GM19324 (cell line): Measurements from ENCODE around the gene SH3RF3.

Experiments used
- ATAC-seq: cut with Tn5 transposase; IDR thresholded peaks from one replicate; pipeline ENCODE4 v1.9.1; 2021; ENCODE audit warnings: mild to moderate bottlenecking, moderate library complexity; ENCODE audit not compliant: unreplicated experiment, low FRiP score

The SH3RF3 gene

DNA sequence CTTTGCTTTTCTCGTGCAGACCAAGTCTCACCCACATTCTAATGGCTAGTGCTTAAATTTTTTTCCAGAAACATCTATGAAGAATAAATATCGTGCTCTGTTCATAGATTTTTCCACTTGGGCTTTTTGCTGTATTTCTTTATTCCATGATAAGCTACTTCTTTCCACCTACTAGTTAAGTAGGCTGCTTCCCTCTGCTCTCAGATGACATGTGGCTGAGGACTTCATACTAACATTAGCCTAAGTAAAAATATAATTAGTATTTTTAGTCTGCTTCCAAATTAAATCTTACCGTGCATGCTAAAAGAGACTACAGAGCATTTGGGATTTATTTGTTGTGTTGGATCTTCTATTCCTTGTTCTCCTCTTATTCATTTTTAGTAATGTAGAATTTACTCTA, 102.4 kb downstream of the SH3RF3 start:
- ATAC-seq: no peak

DNA sequence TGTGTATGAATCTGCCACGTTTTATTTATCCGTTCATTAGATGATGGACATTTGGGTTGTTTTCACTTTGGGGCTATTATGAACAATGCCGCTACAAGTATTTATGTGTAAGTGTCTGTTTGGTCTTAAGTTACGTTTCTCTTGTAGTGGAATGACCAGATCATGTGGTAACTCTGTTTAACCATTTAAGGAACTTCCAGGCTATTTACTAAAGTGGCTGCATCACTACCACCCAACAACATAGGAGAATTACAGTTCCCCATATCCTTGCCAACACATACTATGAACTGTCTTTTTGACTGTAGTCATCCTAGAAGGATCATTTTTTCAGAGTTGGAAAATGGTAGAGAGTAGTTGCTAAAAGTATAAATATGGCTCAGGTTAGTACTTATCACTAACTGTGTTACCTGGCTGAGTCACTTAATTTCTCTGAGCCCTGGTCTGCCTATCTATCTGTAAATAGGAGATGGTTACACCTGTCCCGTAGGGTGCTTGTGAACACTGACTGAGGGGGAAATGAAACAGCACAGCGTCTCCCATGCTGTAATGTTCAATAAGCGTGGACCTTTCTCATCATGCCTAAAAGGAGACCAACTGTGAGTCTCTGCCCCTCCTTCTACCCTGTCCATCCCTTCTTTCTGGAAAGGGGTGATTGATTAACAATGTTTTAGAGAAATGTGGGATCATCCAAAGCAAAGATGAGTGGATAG, 103.1 kb downstream of the SH3RF3 start:
- no peak for ATAC-seq

DNA sequence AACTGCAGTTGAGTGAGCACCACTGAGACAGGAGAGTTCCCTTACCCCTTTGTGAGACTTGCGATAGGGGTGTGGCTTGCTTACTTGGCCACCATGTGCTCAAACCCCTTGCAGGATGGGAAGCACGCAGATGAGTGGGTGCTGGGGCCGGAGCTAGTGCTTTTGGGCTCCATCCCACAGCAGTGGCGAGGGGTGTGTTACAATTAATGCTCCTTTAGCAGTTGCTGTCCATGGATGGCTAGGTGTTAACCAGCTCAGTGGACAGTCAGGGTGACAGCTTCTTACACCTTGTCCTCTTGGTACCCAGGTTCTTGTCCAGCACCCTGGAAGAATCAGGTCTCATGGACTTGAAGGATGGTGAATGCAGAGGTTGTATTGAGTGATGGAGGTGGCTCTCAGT, 103.9 kb downstream of the SH3RF3 start:
- no peak for ATAC-seq

DNA sequence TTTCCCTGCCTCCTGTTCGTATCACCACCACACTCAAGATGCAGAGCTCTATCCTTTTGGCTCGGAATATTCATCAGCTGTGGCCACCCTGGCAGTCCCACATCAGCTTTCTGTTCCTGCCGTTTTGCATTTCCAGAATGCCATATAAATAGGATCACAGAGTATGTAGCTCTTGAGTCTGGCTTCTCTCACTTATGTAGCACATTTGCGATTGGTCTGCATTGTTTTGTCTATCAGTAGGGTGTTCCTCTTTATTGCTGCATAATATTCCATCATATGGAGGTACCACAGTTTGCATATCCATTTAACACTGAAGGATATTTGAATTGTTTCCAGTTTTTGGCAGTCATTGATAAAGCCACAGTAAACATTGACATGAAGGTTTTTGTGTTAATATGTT, 104.6 kb downstream of the SH3RF3 start:
- no peak for ATAC-seq

DNA sequence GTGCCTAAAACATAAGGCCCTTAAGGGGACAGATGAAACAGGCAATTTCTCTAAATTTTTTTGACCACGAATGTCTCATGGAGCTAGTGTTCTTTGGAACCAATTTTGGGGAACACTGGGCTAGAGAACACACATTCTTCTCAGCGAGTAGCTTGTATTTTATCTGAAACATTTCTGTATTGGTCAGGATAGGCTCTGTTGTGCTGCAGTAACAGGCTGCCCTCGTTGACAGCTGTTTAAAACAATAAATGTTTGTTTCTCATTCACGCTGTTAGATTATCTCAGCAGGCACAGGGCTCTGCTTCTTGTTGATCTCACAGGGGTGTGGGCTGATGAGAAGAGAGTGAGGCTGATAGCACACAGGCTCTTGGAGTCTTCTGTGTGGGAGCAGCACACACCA, 105.3 kb downstream of the SH3RF3 start:
- ATAC-seq: no peak

DNA sequence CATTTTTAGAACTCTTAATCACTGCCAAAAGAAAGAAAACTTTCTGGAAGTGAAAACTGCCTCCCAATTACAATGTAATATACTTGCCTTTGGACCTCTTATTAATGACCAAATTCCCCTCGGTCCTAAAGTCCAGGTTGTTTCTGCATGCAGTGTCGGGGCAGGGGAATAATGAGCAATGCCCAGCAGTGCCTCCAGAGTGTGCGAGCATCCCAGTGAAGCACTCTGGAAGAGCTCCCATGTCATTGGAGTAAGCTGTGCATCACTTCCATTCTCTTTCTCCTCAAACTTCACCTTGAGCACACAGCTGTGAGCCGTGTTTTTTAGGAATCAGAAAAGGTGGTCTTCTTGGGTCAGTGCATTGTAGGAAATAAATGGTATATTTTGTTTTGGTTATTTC, 107.1 kb downstream of the SH3RF3 start:
- ATAC-seq: no peak

DNA sequence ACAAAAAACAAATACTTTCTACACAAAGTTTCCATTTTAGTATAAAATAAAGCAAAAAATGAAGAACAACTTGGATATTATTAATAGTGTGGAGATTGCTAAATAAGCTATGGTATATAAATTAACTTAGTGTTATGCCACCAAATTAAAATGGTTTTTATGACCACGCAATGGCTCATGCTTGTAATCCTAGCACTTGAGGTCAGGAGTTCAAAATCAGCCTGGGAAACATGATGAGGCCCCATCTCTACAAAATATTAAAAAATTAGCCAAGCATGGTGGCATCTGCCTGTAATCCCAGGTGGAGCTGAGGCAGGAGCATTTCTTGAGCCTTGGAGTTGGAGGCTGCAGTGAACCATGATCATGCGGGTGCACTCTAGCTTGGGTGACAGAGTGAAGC, 108.8 kb downstream of the SH3RF3 start:
- no peak for ATAC-seq

DNA sequence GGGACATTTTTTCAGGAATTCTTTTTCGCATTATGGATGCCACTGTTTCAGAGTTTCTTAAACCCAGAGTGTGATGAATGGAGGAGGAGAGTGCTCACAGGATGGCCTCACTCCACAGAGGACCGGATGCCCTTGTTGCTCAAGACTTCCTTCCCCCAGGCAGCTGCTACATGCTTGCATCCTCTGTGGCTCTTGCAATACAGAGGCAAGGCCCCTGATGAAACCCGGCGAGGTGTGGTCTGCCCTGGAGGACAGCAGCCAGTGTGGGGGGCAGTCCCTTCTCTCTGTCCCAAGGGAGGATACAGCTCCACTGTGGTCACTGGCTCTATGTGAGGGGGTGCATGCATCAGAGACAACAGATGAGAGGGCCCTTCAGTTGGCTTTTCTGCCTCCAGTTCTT, 109.6 kb downstream of the SH3RF3 start:
- ATAC-seq: no peak

DNA sequence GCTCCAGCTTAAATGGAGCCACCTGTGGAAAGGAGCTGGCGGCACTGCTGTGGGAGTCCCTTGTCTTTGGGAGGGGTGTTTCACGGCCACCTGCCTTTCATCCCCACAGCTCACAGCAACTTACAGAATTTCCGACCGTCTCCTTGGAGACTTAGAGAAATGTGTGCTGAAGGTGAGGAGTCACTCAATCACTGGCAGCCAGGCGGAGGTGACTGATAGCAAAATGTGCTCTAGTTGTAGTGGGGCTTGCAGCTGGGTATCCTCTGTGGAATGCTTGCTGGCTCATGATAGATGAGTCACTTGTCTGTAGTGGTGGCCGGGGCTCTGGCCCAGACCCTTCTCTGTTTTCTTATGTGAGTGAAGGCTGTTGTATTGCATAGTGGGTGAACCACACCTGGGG, 110.7 kb downstream of the SH3RF3 start:
- ATAC-seq: no peak

DNA sequence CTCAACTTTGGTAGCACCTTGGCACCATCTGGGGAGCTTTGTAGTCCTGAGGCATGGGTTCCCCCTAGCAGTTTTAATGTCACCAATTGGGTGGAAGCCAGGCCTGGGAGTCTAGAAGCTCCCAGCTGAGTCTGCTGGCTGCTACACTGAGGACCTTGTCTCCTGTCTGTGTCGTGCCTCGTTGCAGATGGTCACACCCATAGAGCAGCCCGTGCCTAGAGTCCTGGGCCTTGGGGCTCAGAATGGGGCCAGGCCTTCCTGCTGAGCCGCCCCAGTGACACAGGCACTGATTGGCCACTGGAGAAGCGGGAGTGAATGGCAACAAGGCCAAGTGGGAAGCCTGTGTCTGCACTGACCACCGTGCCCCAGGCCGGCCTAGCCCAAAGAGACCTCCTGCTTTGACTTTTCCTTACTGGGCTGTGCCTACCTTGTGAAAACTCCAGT, 113.2 kb downstream of the SH3RF3 start:
- no peak for ATAC-seq

DNA sequence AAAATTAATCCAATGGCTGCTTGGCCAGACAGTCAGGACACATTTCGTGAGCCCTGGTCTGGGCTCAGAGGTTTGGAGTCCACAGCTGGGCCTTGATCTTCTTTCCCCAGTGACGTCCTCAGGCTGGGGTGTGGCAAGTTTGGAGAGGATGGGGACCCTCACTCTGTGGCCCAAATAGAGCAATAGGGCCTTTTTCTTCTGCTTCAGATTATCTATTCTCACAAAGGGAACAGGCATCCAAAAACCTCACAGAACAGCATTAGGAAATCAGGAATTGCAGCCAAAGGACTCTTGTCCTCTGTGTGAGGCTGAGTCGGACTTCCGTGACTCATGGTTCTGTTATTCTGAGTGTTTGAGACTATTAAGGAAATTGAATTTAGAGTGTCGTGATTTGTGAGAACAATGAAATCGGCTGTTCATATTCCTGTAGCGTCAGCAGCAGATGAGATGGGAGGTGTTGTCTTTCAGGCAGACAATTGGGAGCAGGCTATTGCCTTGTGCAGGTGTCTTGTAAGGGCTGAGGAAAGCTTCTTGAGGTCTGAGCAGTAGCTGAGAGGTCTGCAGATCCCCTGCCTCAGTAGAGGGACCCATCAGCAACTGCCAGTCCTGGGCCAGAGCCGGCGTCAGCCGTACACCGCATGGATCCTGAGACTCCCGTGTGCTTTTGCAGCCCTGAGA, 113.8 kb downstream of the SH3RF3 start:
- ATAC-seq: no peak

DNA sequence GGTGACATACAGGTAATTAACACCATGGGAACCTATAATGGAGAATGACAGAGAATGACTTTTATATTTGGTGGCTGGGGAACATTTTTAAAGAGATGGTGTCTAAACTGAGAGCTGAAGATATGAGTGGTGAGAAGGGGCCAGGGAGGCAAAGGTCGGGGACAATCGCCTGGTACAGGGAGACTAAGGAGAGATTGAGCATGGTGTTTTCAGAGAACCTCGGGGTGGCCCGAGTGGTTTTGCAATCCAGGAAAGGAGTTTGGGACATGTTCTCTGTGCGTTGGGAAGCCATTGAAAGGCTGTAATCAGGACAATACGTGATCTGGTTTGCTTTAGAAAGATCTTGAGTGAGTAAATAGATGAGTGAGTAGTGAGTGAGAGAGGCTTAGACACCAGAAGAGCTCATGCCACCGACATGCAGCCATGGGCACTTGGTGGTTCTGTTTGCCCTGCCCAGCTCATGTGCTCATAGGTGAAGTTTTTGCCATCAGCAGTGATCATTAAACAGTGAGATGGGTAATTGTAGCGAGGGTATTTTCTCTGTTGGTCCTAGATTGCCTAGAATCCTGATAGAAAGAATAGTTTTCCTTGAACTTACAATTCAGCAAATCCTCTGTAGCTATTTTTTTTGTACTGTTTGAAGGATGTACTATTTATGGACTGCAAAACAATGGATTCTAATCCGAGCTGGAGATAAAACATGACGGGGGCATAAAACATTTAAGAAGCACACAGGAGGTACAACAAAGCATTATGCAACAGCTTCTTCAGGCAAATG, 114.7 kb downstream of the SH3RF3 start:
- ATAC-seq: no peak

DNA sequence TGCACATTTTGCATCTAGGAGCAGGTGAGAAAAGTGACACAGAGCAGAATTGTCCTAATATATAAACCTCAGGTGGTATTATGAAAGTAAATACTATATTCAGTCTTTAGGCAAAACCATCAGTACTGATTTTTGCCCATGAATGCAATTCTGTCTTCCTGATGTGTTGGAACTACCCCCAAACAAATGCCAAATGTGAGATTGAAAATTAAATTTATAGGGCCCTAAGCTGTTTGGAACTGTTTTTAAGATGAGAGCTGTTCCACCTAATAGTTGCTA, 115.2 kb downstream of the SH3RF3 start:
- ATAC-seq: no peak

DNA sequence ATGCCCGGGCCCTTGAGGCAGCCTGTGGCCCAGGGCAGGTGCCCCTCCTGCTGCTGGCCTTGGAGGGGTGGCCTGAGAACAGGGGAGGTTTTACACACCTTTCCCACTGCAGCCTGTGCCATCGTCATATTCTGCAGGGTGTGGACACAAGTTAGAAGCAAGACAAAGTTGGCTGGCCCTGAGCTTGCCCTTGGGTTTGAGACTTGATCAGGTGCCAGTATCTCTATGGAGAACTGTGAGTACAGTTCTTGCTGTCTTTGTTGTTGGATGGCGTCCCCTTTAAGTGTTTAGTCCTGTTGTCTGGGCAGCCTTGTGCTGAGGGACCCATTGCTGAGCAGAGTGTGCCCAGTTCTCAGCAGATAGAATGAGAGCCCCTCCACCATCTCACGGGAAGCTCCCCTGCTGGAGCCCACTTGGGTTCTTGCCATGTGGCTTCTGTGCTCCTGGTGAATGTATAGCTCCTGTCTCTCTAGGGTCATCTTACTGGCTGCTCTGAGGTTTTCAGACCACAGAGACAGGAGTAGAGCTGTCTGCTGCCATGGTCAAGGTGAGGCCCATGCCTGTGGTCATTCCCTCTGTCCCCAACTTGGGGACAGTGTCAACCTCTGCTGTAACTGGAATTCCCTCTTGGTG, 115.9 kb downstream of the SH3RF3 start:
- ATAC-seq: no peak

DNA sequence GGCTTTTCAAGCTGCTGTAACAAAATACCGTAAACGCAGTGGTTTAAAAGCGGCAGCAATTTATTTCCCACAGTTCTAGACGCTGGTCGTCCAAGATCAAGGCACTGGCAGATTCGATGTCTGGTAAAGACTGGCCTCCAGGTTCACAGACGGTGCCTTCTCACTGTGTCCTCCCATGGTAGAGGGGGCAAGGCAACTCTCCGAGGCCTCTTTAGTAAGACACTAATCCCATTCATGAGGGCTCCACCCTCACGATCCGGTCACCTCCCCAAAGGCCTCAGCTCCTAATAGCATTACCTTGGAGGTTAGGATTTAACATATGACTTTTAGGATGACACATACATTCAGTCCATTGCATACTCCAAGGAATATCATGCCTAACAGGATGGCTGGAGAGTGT, 117.2 kb downstream of the SH3RF3 start:
- ATAC-seq: no peak

DNA sequence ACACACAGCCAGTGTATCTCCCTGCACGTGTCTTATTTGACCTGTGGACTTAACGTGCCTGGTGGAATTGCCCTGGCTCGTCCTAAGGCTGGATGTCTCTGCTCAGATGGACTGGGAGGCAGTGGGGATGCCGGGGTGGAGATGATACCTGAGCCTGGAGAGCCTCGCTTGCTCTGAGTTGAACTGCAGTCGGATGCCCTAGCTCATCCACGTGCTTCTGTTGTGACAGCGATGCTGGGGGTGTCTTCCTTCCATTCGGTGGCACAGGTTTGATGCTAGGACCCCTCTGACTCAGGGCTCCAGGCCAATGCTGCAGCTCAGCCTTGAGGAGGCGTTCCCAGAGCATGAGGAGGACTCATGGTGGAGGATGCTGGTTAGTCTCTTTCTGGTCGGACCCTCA, 117.6 kb downstream of the SH3RF3 start:
- no peak for ATAC-seq

DNA sequence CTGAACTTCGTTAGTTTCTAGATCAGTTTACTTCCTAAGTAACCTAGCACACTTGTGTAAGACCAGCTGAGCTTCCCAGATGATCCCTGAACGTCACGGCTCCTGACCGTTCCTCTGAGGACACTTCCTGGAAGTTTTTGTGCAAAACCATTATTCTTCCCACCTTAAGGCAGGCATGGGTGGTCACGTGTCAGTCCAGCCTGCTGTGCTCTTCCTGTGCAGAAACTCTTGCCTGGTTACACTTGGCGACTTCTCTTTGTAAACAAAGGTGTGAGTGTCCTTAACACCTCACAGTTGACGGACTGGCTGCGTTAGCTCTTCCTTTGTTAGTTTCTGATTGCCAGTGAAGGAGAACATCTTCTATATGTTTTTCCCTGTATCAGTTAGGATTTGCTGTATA, 118.3 kb downstream of the SH3RF3 start:
- ATAC-seq: no peak

DNA sequence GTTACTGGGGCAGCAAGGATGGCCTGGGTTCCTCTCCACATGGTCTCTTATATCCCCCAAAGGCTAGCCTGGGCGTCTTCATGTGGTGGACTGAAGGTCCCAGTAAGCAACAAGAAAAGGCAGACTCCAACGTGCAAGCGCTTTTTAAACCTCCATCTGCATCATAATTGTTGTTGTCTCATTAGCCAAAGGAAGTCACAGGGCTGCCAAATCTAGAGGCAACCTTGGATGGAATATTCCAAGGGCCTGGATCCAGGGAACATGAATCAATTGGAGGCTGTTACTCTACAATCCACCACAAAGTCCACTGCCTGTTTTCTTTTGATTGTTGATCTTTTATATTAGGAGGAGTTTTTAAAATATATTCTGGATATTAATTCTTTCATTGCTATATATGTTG, 118.8 kb downstream of the SH3RF3 start:
- ATAC-seq: no peak

DNA sequence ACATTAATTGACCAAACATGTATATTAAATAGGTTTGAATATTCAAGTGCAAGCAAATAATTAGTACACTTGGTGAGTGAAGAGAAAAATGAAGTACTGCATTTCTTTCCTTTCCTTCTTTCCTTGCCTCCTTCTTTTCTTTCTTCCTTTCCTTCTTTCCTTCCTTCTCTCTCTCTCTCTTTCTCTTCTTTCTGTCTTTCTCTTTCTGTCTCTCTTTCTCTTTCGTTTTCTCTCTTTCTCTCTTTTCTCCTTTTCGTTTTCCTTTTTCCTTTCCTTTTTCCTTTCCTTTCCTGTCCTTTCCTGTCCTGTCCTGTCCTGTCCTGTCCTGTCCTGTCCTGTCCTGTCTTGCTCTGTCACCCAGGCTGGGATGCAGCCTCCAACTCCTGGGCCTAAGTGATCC, 119.6 kb downstream of the SH3RF3 start:
- ATAC-seq: no peak

DNA sequence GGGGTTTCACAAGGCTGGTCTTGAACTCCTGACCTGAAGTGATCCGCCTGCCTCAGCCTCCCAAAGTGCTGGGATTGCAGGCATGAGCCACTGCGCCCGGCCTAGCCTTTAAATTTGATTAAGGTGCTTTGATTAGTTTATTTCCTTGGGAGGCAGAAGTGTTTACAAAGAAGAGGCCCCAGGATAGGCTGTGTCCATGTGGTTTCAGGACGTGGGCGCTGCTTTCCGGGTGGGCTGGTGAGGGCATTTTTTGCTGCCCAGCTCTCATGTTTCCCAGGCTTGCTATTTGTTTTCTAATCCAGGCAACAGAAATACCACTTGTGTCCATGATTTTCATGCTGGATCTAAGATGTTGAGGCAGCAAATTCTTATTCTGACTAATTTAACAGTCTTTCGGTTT, 124.2 kb downstream of the SH3RF3 start:
- ATAC-seq: no peak

DNA sequence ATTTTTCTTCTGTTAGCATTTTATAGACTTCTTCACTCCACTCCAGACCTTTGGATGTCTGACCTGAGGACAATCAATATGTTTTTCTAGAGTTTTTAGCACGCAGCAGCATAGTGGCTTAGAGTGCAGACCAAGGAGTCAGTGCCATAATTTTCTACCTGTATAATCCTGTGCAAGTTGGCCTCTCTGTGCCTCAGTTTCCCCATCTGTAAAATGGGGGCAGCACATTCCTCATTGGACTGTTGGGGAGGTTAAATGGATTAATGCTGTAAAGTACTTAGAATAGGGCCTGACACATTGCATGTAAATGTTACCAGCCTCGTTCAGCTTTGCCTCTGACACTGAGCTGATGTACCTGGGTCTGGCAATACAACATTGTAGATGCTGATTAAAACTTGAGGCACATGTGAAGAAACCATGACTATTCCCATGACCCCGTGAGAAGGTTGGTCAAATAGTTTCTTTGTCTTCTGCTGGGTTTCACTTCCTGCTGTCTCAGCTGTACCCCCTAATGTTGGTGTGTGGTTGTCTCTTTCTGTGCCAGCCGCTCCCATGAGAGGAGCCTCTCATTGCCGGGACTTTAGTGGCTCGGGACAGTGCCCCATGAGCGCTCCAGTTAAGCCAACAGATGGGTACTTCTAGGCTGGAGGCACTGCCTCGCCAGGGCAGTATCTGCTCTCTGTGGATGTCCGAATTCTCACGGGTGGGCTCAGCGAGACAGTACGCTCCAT, 125.3 kb downstream of the SH3RF3 start:
- peak; percentile 48 for ATAC-seq
